Stimulated activated CD8-positive, alpha-beta memory T cell treated with anti-CD3 and anti-CD28 coated beads, Interleukin-4, amount 100 ng/mL, for 48 hours (primary cell): ENCODE measurements around the gene SDCCAG8.

Experiments
- DNase-seq: peaks from one replicate; pipeline ENCODE4 v3.0.0-alpha.2; 2020

SDCCAG8 gene

DNA sequence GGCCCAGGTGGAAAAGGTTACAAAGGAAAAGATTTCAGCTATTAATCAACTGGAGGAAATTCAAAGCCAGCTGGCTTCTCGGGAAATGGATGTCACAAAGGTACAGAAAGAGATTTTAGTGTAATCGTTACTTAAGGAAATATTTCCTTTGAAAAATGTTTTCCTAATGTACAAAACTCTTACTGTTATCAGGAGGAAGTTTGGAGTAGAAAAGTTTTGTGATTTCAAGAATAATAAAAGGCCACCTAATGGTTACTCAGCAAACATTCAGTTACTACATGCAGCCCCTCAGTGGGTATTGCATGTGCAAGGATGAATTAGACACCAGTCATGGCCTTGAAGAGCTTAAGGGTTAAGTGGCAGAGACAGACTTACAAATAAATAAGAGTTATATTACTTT is 85.2 kb downstream of the SDCCAG8 start:
- no peak for DNase-seq

DNA sequence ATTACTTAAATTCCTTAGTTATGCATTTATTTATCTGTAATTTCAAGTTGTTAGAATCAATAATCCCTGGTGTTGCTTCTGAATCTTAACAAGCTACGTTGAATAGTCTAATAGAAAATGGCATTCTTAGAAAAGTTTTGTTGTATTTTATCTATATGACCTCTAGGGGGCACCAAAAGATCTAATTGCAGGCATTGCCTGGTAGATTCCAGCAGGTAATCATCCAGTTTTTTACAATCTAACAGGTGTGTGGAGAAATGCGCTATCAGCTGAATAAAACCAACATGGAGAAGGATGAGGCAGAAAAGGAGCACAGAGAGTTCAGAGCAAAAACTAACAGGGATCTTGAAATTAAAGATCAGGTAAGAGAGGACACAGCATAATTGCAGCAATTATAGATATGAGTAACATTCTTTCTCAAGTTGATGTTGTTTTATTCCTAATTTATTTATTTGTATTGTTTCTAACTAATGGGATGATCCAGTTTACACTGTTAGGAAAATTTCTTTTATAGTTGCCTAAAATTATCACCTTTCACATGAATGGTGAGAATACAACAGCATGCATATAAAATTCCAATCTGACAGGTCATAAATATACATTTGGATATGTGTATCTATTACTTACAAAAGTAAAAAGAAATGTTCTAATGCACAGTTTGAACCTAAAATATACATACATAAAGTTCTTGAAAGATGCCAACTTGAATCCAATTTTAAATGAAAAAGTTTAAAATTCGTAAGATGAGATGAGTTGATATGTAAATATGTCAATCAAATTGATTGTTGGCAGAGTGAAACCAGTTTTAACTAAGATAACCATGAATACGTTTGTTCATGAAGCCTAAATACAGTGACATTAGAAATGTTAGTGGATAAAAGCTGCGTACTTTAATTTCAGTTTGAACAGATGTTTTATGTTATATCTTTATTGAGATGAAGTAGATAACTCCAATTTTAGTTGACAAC is 88.4 kb downstream of the SDCCAG8 start:
- no peak for DNase-seq

DNA sequence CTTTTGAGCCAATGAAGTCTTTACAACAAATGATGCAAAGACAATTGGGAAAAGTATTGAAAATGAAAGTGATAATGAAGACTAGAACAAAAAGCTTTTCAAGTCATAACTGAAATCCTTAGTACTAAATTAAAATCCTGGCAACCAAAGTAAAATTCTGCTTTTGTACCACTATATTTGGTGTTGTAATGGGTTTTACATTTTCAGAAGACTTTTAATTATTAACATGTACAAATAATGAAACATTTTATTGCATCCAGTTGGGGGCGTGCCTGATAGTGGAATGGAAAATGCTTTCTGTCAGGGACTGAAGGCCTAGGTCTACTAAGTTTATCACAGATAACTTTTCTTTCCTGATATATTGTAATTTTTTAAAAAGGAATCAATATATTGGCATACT is 89.4 kb downstream of the SDCCAG8 start:
- DNase-seq, result no peak

DNA sequence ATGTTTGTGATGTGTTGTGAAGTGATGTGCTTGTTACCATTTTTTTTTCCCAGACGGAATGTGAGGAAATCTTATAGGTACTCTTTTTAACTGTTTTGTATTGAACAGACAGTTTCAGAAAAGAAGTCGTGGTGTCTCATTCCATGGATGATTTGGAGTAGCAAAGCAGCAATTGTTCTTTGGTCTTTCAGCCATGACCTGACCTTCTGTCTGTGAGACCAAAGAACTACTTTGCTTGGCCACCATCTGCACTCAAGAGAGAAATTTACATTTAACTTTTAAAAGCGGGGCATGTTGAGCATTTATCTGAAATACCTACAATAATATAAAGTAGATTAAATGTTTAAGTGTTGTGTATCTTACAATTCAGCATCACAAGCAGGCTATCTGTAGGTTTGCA is 90.2 kb downstream of the SDCCAG8 start:
- DNase-seq, result no peak

DNA sequence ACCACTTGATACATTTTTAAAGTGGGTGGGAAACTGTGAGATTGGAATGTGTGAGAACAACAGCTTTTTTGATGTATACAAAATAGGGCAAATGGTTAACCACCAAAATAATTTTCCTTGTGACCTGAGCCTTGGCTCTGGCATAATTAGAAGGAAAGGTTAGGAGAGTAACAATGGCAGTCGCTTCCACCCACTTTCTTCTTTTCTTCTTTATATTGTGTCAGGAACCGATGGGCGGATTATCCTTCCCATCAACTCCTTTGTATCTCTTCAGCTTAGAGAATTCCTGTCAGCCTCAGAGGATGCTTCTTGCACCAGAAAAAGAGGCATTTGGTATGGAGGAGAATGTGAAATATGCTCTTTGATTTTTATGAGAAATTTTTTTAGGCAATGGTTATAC is 90.6 kb downstream of the SDCCAG8 start:
- DNase-seq, result no peak

DNA sequence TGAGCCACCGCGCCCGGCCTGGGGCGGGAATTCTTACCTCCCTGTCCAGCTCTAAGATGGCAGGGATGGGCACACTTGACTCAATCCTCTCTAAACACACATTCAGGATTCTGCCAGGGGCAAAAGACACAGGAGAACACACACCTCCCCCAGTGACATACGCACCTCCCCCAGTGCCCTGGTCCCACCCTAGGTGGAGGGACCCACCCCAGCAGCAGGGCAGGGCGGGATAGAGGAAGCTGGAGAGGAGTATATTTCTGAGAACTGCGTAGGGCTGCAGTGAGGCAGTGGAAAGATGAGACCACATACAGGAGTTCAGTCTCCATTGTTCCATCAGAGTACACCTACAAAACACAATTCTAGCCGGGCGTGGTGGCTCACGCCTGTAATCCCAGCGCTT is 92.5 kb downstream of the SDCCAG8 start:
- DNase-seq, result no peak

DNA sequence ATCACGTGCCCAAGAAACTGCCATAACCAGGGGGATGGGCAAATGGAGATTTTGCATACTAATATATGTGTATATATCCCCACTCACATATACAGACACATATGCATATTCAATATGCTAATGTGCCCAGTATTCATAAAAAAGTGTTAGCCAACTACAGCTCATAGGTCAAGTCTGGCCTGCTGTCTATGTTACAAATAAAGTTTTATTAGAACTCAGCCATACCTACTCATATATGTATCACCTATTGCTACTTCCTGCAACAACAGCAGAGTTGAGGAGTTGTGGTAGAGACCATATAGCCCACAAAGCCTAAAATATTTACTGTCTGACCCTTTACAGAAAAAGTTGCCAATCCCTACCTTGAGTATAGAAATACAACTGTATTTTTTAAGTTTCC is 93.3 kb downstream of the SDCCAG8 start:
- no peak for DNase-seq

DNA sequence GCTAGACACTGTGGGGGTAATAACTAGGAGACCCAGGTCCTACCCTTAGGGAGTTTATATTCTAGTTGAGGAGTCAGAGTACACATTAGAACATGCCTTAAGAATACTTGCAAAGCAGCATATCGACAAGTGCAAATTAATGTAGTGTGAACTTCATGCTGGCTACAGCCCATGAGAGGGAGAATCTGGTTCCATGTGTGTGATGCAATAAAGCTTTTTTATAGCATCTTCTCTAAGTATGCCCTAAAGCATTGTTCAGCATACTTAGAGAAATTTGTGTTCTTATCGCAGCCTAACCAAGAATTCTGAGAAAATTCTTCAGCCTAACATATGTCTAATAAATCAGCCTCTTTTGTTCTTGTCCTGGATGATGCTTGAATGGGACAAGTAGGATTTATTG is 95.5 kb downstream of the SDCCAG8 start:
- no peak for DNase-seq

DNA sequence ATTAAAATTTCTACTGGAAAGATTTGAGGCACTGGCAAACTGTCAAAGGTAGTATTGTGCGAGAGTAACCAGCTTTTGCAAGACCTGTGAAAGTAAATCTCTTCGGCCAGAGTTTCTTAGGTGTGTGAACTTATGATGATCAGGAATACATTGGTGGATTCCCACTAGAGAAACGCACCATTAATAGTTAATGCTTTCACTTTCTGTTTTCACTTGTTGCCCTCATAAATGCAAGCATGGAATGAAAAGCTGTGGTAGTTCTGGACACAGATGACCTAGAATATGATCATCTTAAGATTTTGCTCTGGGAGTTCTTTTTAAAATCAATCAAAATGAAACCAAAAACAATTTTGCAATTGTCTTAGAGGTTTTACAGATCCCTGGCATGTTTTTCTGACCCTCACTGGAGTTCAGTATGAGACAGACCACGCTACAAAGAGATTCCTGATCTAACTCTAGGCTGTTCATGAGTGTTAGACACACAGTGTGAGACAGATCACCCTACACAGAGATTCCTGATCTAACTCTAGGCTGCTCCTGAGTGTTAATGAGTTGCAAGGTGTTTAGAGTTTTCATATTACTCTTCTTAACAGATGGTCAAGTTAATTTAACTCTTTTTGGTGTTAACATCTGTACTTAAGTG is 98.8 kb downstream of the SDCCAG8 start:
- DNase-seq, result no peak

DNA sequence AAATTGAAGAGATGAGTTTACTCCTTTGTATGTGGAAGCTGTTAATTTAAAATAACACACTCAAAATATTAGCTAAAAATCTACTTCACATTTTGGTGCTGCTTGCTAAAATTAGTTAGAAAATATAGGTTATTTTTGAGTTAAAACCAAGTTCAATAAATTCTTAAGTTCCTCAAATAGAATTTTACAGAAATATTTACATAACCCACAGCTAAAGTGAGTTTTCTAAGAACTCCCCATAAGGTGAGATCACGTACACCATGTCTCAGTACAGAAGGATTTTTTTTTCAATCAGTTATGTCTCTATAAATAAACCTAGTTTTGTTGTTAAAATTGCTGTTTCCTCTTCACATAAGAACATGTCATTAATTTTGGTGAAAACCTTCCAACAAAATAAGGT is 108.0 kb downstream of the SDCCAG8 start:
- DNase-seq, result no peak

DNA sequence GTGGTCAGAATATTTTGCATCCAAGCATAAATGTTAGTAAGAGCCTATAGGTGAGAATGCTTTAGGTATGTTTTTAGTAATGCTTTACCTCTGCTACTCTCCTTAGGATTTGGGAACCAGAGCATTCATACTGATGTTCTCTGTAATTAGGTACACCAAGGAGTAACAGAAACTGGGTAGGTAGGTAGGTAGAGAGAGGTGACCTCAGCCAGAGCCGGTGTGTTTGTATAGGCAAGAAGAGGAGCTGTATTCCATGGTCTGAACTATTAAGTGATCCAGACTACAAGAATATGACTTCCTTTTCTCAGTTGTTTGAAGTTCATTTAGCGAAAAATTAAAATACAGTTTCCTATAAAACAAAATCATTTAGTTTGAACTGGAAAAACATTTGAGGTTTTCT is 108.5 kb downstream of the SDCCAG8 start:
- no peak for DNase-seq

DNA sequence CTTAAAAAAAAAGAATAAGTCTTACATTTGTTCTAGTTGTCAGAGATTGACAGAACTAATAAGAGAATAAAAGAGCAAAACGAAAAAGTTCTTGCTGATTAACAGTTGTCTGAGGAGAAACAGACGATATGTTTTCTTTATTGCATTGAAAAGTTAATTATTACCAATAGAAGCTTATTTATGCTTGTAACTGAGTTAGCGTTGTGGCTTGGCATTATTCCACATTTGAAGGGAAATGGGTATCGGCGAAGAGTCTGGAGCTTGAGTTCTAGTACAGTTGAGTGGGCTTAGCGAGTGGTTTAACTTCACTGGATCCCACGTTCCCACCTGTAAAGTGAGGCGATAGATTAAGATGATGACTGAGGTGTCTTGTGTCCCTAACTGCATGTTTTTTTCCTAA is 109.0 kb downstream of the SDCCAG8 start:
- no peak for DNase-seq

DNA sequence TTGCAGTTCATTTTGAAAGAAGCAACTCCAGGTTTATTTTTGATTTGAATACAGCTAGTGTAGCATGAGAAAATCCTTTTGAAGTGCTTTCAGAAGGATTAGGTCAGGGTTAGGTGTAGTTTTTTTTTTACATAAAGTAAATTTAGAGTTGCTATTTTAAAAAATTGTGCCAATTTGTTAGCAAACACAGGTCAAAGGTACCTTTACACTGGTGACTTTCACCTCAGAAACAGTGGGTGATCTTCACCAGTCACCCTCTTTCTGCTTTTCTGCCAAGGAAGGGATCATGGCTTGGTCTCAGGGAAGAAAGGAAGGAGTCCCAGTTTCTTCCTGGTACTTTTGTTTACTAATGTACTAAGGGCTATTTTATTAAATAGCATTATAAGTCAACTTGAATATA is 111.5 kb downstream of the SDCCAG8 start:
- DNase-seq, result no peak

DNA sequence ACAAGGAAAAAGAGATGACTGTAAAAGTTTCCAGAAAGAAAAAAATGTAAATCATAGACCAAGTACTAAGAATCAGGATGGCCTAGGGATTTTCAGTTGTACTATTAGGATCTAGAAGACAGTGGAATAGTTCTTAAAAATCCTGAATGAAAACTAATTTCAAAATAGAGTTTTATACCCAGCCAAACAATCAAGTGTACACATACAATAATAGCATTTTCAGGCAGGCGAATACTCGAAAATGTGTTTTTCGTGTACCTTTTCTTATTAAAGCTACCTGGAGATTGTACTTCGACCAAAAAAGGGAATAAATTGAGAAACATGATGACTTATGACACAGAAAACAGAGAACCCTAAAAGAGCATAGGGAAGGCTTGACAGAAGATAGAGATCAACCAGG is 118.6 kb downstream of the SDCCAG8 start:
- DNase-seq, result no peak

DNA sequence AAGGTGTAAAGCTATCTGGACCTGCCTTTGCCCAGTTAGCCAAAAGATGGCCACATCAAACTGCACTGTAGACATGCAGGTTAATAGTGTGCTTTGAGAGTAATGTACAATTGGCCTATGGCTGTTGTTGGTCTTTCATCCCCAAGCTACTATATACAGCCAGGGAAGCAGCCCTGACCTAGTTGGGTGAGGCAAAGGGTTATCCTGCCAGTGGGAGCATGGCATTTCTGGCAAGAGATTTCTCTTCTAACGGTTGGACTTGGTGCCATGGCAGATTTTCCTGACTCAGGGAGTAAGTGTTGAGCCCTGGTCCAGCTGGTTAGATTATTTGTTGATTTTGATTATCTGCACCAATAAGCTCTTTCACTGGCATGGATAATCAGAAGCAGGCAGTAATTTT is 119.8 kb downstream of the SDCCAG8 start:
- no peak for DNase-seq

DNA sequence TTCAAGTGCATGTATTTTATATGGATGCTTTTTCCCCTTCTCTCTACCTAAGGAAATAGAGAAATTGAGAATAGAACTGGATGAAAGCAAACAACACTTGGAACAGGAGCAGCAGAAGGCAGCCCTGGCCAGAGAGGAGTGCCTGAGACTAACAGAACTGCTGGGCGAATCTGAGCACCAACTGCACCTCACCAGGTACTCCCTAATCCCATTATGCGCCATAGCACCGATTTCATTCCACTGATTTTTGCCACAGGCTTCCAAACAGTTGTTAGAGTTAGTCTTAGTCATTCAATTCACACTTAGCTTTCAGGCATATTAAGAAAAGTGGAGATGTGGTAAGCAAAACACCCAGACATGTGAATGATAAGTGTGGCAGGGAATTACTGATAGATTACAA is 122.8 kb downstream of the SDCCAG8 start:
- no peak for DNase-seq

DNA sequence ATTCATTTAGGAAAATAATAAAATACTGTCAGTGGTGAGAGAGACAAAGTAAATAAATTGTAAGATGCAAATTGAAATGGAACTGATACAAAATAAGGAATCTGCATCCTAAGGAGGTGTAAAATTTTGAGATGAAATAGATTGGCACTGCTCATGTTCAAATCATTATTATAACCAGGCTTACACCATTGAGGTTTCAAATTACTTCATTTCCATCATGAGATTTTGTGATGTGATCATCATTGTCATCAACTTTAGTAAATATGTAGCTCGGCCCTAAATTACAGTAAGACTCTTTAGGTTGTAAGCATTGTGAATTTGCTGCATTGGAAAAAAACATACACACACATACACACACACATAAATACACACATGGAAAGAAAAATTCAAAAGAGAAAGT is 123.4 kb downstream of the SDCCAG8 start:
- DNase-seq, result no peak

DNA sequence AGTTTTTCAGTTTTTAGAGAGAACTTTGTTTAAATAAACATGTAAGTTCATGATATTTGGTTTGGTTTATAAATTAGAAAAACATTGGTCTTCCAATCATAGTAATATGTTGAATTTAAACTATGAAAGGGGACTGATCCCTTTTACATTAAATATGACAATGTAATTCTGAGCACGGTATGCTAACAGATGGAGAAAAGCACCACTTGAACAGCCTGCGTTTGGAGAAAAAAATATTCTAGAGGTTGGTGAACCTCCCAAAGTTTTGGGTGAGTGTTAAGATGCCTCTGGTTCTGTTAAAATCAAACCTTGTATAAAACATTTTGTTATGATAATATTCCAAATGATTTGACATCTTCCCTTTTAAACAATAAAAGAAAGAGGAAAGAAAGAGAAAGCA is 123.9 kb downstream of the SDCCAG8 start:
- DNase-seq, result no peak

DNA sequence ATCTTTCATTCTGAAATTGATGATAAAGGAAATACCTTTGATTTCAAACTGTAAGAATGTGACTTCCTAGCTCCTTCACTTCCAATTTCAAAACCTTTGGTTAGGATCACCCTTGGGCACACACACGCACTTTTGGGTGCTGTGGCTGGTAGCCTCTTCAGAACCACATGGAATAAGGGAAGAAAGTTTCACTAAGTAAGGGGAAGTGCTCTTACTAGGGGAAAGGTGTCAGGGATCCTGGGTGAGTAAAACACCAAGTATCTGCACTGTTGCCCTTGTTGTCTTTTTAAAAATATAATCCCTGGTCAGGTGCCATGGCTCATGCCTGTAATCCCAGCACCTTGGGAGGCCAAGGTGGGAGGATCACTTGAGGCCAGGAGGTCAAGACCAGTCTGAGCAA is 132.4 kb downstream of the SDCCAG8 start:
- no peak for DNase-seq

DNA sequence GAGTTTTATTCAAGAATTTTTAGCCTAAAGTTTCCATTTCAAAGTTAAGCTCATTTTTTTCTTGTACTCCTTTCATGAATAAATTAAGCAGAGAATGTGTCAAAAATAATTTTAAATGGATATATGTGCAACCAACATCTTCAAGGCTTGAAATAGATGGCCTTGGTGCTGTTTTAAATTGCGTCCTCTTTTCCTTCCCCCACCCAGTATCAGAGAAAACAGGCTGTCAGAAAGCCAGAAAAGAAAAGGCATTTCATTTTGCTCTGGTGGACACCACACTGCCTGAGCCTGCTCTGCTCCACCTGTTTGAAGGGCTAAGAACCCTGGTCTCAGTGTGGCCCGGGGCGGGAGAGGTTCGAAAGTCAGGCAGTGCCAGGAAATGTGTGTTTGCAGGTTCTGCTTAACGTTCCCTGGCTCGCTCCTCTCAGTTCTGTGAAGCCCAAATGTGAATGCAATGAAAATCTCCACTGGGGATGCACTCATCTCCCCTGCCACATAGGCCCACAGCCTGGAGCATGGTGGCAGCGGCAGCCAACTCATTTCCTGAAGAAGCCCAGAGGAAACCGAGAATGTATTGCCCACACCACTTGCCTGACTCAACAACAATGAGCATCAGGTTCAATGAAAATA is 134.4 kb downstream of the SDCCAG8 start:
- peak; percentile 29 for DNase-seq

DNA sequence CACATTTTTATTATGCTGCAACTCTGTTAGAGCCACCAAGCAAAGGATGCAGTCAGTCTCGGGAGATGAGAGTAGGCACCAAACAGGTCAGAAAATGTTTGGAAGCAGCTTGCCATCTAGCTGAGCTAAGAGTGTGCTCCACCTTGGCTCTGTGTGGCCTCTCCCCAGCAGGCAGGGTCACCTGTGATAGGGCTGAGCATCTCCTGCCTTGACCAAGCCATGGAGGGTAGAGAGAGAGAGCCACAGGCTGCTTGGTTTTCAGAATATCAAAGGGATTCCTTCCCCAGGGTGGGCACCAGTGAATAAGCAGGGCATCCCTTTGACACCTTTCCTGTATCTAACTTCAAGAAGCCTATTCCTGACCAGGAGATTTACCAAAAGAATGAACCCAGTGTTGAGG is 135.5 kb downstream of the SDCCAG8 start:
- no peak for DNase-seq

DNA sequence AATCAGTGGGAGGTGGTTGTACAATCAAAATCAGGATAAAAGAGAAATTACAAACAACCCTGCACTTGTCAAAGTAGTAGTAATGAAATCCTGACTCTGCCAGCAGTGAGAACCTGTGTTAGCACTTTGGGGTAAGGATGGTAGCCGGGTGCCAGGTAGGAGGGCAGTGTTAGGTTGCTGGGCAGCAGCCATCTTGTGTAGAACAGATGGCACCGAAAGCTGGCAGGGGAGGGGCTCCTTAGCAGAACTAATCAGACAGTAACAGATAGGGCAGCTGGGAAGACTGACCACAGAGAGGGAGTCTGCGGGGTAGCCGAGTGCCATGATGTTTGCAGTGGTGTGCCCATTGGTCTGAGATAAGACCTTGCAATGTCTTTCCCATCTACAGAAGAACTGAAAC is 137.3 kb downstream of the SDCCAG8 start:
- DNase-seq, result no peak

DNA sequence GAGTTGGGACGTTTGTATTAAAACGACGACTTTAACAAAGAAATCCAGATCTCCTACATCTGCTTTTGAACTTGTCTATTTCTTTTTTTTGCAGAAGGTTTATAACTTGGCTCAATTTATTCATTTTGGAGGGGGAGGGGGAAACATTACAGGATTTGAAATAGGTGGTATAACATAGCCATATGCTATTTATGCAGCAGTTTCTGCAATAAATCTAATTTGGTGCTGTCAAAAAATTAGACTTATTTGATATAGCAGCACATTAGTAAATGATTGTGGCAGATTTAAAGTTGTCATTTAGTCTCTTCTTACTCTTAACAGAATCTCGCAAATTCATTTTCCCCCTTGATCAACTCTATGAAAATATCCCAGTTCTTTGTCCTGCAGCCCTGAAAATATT is 138.2 kb downstream of the SDCCAG8 start:
- DNase-seq, result no peak
